Measurements from ENCODE around the gene HSD11B1. TPM values are rescaled to one million over a fixed set of nuclear protein-coding genes. Genes with fewer than 3 reads are reported as not detected.

The HSD11B1 gene
- total RNA-seq, 2 donors from 2014 or later = 0.66 to 3.6 TPM

- Histone ChIP-seq H3K36me3 (replicated peaks in 1 of 2; ENCODE audit: insufficient read depth in 1 of 2, low read depth in 2 of 2) (no peaks in the 10 kb centered on the region), H3K4me3 (no peak overlapping the region), H3K9me3 (no peaks in the 10 kb centered on the region), H3K27me3 (no peaks in the 10 kb centered on the region), H3K27ac (no peak overlapping the region), H3K4me1 (peaks cover 11% of the 10 kb centered on the region)
- TF ChIP-seq CTCF (IDR thresholded peaks at IDR 0.05) = no peak
- no peak for TF ChIP-seq POLR2A (IDR thresholded peaks at IDR 0.05)
- no peak for ATAC-seq
- 72 to 77% methylated on average over 4 of the region's 4 CpGs for WGBS, 2 donors
- DNase-seq = no peak
- intact Hi-C loops (cut with DNase I) = no loop called here
Observed at GRCh38 chr1:209748620-209749019, 44.0 kb downstream of the HSD11B1 start.

- intact Hi-C loops (cut with DNase I) = no loop called here
Observed at GRCh38 chr1:209749205-209749604, 44.6 kb downstream of the HSD11B1 start.

GRCh38 chr1:209749670-209750323 is 45.2 kb downstream of the HSD11B1 start:
- no peak for DNase-seq
- Histone ChIP-seq H3K4me1 (peaks cover 11% of the 10 kb centered on the region), H3K27me3 (no peaks in the 10 kb centered on the region), H3K4me3 (no peak overlapping the region), H3K9me3 (no peaks in the 10 kb centered on the region), H3K27ac (no peak overlapping the region), H3K36me3 (replicated peaks in 1 of 2; ENCODE audit: insufficient read depth in 1 of 2, low read depth in 2 of 2) (no peaks in the 10 kb centered on the region)
- ATAC-seq = no peak
- WGBS, 2 donors = 35 to 39% methylated on average over 6 of the region's 6 CpGs
- no peak for TF ChIP-seq POLR2A (IDR thresholded peaks at IDR 0.05)
- no peak for TF ChIP-seq CTCF (IDR thresholded peaks at IDR 0.05)
- intact Hi-C loops (cut with DNase I) = no loop called here

More at GRCh38 chr1:209749205-209749604, 44.6 kb downstream of the HSD11B1 start:
- H3K9me3 ChIP-seq = no peaks in the 10 kb centered on the region
- ATAC-seq = no peak
- H3K27me3 ChIP-seq = no peaks in the 10 kb centered on the region
- no peak overlapping the region for H3K27ac ChIP-seq
- TF ChIP-seq POLR2A (IDR thresholded peaks at IDR 0.05) (no peak), CTCF (IDR thresholded peaks at IDR 0.05) (no peak)
- H3K4me3 ChIP-seq = no peak overlapping the region
- H3K36me3 ChIP-seq (replicated peaks in 1 of 2; ENCODE audit: insufficient read depth in 1 of 2, low read depth in 2 of 2) = no peaks in the 10 kb centered on the region
- H3K4me1 ChIP-seq = peaks cover 11% of the 10 kb centered on the region
- WGBS, 2 donors = 56 to 62% methylated on average over 2 of the region's 2 CpGs
- DNase-seq = no peak

GRCh38 chr1:209751627-209752231 is 47.1 kb downstream of the HSD11B1 start:
- Histone ChIP-seq H3K4me1 (peaks cover 11% of the 10 kb centered on the region), H3K27me3 (no peaks in the 10 kb centered on the region), H3K9me3 (no peaks in the 10 kb centered on the region), H3K27ac (no peak overlapping the region), H3K4me3 (no peak overlapping the region), H3K36me3 (replicated peaks in 1 of 2; ENCODE audit: insufficient read depth in 1 of 2, low read depth in 2 of 2) (no peaks in the 10 kb centered on the region)
- intact Hi-C loops (cut with DNase I) = no loop called here
- DNase-seq (no peak), ATAC-seq (no peak)
- TF ChIP-seq POLR2A (IDR thresholded peaks at IDR 0.05) (no peak), CTCF (IDR thresholded peaks at IDR 0.05) (no peak)
- WGBS, 2 donors = 54 to 75% methylated on average over 5 of the region's 5 CpGs

GRCh38 chr1:209752890-209753289 is 48.2 kb downstream of the HSD11B1 start:
- H3K36me3 ChIP-seq (replicated peaks in 1 of 2; ENCODE audit: insufficient read depth in 1 of 2, low read depth in 2 of 2) = no peaks in the 10 kb centered on the region
- H3K27ac ChIP-seq = no peak overlapping the region
- DNase-seq = no peak
- intact Hi-C loops (cut with DNase I) = no loop called here
- no peak overlapping the region for H3K4me3 ChIP-seq
- no peaks in the 10 kb centered on the region for H3K9me3 ChIP-seq
- H3K27me3 ChIP-seq = no peaks in the 10 kb centered on the region
- WGBS, 2 donors = 83 to 88% methylated on average over 3 of the region's 3 CpGs
- H3K4me1 ChIP-seq = peaks cover 5% of the 10 kb centered on the region
- no peak for TF ChIP-seq POLR2A (IDR thresholded peaks at IDR 0.05)
- no peak for ATAC-seq

All from body of pancreas (tissue), 4 donors.